ENCODE results near the gene STAT5A. TPM values are rescaled to one million over a fixed set of nuclear protein-coding genes. Genes with fewer than 3 reads are reported as not detected.

Gene STAT5A
- total RNA-seq, 1 donor from 2014 or later, result 130 TPM

DNA sequence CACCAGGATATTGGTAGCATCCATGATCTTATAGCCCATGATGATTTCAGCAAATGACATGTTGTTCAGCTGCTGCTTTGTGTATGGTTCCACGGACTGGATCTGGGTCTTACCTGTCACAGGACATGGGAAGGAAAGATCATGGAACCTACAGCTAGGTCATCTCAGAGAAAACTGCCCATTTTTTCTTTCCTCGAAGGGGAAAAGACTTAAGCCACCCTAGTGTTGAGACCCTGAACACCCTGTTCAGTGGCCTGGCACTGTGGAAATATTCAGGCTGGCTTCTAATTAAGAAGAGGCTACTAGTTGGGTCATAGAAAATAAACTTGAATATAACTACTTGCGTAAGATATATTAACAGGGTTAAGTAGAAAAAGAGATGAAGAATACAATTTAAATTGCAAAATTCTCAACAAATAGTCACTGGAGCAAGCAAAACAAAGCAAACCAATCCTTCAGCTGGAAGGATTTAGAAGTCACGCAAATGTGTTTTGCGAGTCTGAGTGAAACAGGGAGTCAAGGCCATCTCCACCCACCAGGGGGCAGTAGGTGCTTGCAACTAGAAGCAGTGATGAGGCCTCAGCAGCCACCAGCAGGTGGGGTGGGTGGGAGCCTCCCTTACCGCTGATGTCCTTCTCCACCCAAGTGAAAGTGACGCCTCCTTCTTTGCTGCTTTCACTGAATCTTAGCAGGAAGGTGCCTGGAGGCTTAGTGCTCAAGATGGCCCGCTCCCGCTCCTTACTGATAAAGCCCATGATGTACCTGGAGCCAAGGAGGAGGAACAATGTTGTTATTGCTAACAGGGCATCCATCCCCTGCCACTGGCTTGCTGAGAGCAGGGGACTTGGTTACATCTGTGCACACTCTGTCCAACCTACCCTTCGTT lies 34.3 kb downstream of the STAT5A start:
- DNase-seq (ENCODE audit: low spot score), result no peak

DNA sequence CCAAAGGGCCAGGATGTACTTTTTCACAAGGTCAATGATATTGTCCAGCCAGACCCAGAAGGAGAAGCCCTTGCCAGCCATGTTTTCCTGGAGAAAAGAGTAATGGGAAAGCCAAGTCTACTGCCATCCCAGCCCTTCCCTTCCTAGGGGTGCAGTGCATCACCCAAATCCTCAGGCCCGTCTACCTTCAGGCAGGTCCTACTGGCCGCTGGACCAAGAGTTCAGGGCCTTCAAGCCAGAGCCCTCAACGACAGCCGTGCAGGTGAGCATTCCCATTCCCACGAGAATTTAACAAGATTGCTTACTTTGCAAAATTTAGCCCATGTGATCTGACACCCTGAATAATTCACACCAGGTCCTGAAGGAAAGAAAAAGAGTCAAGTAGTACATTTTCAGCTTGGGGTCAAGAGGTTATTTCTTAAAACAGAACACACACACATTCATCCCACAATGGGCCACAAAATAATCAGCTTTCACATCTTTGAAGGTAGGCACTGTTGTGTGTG lies 35.0 kb downstream of the STAT5A start:
- no peak for DNase-seq (ENCODE audit: low spot score)

- DNase-seq (ENCODE audit: low spot score), result no peak
Observed at GRCh38 chr17:42325026-42325425, 36.7 kb downstream of the STAT5A start.

DNA sequence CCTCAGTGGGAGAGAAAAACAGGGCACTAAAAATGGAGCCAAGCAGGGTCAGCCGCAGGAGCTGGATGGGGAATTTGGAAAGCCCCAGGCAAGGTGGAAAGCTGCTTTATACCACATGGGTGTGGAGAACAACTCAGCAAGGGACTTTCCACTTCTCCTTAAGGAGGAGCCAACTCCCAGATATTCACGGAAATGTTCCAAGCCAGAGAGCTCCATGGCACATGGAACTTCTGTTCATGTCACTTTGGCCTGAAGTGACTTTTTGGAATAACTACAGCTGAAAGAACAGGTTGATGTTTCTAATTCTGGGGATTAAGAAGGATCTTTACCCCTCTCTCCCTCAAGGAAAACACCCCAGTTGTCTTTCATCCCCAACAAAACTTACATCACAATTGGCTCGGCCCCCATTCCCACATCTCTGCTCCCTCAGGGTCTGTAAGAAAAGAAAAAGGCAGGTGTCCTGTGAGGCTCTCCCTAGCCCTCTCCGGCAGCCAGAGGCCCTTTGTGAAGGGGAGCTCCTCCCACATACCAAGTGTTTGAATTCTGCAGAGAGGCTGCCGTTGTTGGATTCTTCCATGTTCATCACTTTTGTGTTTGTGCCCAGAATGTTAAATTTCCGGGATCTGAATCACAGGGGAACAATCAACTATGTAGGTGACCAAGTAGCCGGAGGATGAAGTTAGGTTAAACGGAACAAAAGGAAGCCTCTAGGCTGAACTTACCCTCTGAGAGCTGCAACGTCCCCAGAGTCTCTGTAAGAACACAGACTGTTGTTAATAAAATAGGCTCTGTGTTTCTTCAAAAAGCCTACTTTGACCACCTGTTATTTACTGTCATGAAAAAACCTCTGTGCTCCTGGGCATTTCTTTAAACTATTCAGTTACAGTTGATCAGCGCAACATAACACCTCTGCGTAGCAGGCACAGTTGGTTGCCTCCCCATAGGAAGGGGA lies 41.0 kb downstream of the STAT5A start:
- DNase-seq (ENCODE audit: low spot score), result no peak

DNA sequence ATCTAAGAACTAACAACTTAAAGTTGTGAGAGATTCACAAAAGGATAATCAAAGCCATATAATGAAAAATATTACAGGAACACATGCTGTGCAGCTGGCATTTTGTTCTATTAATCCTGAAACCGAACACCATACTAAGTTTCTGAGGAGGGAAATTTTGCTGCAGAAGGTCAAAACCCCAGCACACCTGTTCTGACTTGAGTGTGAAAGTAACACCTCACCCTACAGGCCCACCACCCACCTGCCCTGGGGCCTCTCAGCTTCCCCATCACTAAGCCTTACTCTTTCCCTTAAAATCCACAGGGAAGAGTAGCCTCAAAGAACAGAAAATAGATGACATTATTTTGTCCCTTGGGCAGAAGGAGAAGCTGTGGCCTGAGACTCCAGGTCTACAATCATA lies 44.8 kb downstream of the STAT5A start:
- DNase-seq (ENCODE audit: low spot score), result no peak

GRCh38 chr17:42334677-42335076 lies 46.4 kb downstream of the STAT5A start:
- no peak for DNase-seq (ENCODE audit: low spot score)

DNA sequence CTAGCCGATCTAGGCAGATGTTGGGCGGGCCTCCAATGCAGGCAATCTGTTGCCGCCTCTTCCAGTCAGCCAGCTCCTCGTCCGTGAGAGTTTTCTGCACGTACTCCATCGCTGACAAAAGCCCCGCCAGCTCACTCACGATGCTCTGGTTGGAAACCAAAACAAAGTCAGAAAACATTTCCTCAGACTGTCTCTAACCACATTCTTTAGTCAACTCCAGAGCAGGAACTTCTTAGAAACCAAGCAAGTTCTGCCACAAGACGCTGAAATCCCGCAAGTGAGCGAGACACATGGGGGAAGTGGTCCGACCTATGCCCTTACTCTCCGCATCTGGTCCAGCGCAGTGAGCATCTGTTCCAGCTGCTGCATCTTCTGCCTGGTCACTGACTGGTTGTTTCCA lies 49.1 kb downstream of the STAT5A start:
- no peak for DNase-seq (ENCODE audit: low spot score)

- no peak for DNase-seq (ENCODE audit: low spot score)
Observed at GRCh38 chr17:42338427-42338985, 50.2 kb downstream of the STAT5A start.

- DNase-seq (ENCODE audit: low spot score), result no peak
Observed at GRCh38 chr17:42339221-42339620, 50.9 kb downstream of the STAT5A start.

GRCh38 chr17:42340691-42341127 lies 52.4 kb downstream of the STAT5A start:
- DNase-seq (ENCODE audit: low spot score), result no peak

GRCh38 chr17:42341568-42341967 lies 53.3 kb downstream of the STAT5A start:
- no peak for DNase-seq (ENCODE audit: low spot score)

DNA sequence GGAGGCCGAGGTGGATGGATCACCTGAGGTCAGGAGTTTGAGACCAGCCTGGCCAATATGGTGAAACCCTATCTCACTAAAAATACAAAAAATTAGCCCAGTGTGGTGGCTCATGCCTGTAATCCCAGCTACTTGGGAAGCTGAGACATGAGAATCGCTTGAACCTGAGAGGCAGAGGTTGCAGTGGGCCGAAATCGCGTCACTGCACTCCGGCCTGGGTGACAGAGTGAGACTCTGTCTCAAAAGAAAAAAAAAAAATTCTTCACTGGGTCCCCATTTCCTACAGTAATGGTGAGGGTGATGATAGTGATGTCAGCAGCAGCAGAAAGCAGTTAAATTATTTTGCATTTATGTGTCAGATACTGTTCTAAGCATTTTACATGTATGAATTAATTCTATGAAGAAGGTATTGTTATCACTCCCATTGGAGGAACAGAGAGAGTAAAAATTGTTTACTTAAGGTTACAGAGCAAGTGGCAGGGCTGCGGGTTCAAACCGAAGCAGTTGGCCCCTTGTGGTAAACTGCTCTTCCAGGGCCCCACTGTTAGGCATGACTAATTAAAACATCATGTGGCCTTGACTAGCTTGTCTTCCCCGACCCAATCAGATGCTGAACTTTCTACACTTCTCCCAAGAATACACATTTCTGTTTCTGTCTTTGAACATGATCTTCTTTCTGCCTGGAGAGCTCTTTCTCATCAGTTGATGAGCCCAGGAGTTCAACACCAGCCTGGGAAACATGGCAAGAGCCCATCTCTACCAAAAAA lies 54.1 kb downstream of the STAT5A start:
- DNase-seq (ENCODE audit: low spot score), result no peak

DNA sequence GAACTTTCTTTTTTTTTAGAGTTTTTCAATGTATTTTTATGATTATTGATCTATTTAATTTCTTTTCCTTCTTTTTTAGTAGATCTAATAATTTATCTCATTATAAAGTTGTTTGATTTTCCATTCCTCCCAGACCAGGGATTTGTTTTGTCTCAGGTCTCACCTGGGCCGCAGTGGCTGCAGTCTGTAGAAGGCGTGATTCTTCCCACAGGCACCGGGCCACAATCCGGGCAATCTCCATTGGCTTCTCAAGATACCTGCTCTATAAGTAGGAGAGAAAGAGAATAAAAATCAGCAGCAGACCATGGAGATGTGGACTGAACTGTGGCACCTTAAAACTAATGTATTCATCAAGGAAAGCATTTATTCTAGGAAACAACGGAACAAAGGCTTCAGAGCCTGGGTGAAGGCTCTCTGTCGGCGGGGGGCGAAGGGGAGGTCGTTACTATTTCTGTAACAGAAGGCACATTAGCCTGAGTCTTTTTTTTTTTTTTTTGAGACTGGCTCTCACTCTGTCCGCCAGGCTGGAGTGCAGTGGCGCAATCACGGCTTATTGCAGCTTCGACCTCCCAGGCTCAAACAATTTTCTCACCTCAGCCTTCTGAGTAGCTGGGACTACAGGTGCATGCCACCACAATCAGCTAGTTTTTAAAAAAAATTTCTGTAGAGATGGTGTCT lies 57.2 kb downstream of the STAT5A start:
- DNase-seq (ENCODE audit: low spot score), result no peak

DNA sequence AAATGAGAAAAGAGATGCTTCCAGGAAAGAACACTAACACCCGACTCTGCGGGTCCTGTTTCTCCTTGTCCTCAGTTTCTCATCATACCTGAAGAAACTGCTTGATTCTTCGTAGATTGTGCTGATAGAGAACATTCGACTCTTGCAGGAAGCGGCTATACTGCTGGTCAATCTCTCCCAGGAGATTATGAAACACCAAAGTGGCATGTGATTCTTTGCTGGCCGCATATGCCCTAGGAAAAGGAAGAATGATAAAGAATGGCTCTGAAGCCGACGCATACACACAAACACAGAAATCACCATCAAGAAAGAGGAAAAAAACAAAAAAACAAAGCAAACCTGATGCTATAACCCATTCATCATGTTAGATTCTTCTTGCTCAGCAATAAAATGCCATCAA lies 58.2 kb downstream of the STAT5A start:
- no peak for DNase-seq (ENCODE audit: low spot score)

DNA sequence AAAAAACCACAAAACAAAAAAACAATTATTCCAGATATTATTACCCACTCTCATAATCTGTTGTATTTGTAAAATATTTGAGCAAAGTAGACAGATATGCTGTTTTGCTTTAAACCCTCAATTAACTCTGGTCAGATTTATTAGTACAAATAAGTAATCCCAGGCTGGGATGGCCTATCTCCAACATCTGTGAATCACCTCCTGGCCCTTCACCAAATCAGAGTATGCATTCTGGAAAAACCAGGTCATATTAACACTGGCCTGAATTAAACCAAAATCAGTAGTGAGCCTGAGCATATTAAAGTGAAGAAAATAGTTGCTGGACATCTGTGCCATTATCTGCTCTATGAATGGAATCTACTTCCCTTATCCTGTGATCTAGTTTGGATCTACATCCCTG lies 58.9 kb downstream of the STAT5A start:
- no peak for DNase-seq (ENCODE audit: low spot score)

- no peak for DNase-seq (ENCODE audit: low spot score)
Observed at GRCh38 chr17:42347606-42348005, 59.3 kb downstream of the STAT5A start.

DNA sequence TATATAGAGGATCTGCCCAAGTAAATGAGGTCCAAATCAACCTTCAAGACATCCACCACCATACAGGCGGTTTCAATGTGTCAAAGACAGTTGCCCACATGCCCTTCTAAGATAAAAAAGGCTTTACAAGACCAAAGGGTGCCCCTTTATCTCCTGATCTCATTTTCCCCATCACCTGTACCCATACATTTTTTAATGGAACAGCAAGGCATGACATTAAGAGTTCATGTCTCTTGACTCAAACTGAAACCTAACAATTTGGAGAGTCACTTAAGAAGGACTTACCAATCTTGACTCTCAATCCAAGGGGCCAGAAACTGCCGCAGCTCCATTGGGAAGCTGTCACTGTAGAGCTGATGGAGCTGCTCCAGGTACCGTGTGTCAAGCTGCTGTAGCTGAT lies 59.8 kb downstream of the STAT5A start:
- no peak for DNase-seq (ENCODE audit: low spot score)

DNA sequence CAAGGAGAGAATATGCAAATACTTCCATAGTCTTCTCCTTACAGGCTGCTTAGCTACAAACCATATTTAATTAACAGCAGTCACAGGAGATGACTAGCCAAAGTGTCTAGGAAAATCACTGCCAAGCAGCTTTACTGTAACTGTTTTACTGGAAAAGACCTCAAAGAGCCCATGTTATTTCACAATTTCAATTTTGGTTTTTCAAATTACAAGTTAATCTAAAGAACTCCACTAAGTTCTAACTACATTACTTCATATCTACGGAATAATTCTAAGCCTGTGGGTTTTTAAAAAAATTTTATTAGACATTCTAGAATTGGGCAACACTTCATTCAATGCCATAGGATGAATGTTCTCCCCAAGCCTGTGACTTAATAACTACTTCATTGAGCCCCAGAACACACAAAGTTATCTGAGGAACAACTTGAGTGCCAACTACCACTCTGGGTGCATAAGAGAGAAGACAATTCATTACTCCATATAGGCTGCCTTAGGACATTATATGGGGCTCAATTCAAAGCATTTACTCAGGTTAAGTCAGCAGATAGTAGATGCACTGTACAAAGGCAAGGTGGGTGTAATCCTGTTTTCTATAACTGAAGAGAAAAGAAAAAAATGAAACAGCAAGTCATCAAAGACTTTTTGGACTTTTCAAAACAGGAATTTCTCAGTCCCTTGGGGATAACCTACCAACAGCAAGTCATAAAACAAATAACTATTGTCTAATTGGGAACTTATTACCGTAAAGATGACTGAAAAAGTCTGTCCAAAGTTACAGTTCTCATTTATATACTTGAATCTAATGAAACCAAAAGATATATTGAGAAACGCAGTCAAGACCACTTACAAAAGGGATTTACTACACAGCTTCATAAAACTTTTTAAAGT lies 66.9 kb downstream of the STAT5A start:
- no peak for DNase-seq (ENCODE audit: low spot score)

GRCh38 chr17:42358434-42358833 lies 70.1 kb downstream of the STAT5A start:
- peak; percentile 18 for DNase-seq (ENCODE audit: low spot score)

Data from mesenteric fat pad (tissue), 1 donor.